GM19468 (cell line): ENCODE measurements around the gene EFNA3.

Experiments used
- ATAC-seq: cut with Tn5 transposase; IDR thresholded peaks from one replicate; pipeline ENCODE4 v1.9.1; 2021; ENCODE audit warnings: mild to moderate bottlenecking, moderate library complexity, moderate number of reproducible peaks; ENCODE audit not compliant: unreplicated experiment; ENCODE audit errors: extremely low read depth

The EFNA3 gene

DNA sequence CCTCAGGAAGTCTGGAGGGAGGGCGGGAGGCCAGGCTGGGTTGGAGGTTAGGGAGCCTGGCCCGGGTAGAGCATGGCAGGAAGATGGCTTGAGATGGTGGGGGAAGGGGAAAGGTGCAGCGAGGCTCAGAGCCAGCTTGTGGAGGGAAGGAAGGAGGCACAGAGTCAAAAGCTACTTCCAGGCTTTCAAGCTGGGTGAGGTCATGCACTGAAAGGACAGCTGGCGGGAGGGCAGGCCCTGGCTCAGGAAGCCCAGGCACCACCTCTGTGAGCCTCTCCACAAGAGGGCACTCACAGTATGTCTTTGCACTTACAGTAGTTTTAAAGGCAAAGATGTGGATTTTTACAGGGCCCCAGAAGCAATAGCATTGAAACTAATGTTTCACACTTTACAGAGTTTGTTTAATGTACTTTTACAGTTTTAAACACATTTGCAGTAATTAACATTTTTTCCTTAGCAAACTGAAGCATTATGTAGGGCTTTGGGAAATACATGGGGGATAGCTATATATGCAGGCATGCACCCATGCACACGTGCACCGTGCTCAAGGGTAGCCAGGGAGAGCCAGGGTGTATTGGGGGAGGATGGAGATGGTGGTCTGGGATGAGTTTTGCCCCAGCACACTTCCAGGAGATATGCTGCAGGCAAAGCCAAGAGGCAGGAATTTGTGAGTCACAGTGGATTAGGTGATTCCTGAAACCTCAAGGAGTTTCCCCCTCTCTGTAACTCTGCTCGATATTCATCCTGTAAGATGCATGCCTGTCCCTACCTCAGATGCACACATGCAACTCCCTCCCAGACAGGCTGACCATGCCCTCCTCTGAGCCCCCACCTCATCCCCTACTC, 33.6 kb upstream of the EFNA3 start:
- no peak for ATAC-seq

- no peak for ATAC-seq
Measured at GRCh38 chr1:155048449-155049334, 29.9 kb upstream of the EFNA3 start.

GRCh38 chr1:155049651-155050559, 28.7 kb upstream of the EFNA3 start:
- ATAC-seq, result no peak

DNA sequence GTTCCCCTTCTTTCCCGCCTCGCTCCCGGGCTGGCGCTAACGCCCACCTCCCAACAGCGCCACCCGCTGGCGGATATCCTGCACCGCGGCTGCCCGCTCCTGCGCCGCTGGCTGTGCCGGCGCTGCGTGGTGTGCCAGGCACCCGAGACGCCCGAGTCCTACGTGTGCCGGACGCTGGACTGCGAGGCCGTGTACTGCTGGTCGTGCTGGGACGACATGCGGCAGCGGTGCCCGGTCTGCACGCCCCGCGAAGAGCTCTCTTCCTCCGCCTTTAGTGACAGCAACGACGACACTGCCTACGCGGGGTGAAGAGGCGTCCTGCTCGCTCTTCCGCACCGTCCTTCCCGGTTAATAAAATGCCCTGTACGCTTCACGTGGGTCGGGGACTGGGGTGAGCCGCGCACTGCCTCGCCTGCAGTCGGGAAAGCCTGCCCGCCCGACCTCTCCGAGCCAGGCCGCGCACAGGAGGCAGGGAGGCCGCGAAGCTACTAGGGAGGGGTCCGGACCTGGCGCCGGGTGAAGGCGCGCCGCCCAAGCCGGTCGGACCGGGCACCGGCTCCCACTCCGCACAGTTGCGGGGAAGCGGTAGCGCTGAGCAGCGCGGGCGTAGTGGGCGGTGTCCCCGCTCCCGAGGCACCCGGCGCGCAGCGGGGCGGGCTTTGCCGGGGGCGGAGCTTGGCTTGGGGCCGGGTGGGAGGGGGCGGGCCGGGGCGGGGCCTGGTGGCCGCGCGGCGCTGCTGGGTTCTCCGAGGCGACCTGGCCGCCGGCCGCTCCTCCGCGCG, 27.9 kb upstream of the EFNA3 start, which contains the start of gene ADAM15:
Gene ADAM15 (plus strand): TSS at position 757 of the 782 bp plus-strand sequence. CDS start 71 bp downstream, outside the sequence.
- ATAC-seq, result peak; percentile 25

DNA sequence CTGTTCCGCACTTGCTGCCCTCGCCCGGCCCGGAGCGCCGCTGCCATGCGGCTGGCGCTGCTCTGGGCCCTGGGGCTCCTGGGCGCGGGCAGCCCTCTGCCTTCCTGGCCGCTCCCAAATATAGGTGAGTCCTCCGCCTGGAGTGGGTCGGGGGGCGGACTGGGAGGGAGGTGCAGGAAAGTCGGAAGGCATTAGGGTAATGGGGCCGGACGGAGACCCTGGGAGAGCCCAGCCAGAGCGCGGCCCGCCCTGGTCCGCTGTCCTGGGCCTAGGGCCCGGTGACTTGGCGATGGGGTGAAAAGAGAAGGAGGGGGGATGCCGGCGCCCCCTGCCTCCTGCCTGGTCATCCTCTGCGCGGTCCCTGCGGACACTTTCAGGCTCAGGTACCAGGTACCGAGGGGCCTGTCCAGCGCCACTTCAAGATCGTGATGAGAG, 27.3 kb upstream of the EFNA3 start:
- ATAC-seq, result no peak

DNA sequence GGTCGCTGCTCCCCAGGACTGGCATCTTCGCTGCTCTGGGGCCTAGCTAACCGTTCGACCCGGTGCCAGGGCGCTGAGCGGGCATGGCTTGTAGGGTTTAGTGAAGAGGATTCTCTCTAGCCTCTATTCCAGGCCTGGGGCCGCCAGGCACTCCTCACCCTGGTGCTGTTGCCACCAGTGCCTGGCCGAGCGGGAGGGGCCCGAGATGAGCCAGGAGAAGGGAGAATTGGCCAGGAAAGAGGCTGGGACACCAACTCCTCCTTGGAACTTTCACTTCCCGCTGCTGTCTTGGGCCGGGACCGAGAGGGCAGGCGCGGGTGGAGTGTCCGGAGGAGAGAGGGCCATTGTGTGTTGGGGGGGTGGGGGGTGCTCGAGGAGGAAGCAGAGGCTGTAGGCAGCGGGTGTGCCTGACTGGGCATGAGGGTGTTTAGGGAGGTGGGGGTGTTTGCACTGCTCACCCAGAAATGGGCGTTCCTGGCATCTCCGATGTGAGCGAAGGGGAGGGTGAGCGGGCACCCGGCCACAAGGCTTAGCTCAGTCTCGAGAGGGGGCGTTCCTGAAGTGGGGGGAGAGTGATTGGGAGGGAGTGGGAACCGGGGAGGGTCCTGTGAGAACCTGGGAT, 26.7 kb upstream of the EFNA3 start:
- no peak for ATAC-seq

GRCh38 chr1:155052439-155053395, 25.9 kb upstream of the EFNA3 start:
- ATAC-seq, result no peak

DNA sequence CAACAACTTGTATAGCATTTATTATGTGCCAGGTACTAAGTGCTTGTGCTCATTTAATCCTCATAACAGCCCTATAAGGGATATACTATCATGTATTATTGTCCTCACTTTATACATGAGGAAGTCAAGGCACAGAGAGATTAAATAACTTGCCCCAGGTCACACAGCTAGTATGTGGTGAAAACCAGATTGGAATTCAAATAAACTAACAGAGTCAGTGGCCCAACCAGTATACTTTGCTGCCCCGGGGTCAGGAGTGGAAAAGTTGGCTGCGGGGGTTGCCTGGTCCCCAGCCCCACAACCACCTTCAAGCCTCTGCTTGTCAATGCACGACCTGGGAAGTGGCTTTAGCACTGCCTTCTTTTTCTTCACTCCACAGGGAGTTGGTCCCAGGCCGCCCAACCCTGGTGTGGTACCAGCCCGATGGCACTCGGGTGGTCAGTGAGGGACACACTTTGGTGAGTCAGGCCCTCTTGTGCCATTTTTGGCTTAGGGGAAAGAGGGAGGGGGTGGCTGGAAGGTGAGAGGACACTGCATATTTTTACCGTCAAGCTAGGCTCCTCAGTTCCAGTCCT, 25.0 kb upstream of the EFNA3 start:
- ATAC-seq, result no peak

GRCh38 chr1:155057104-155057503, 21.5 kb upstream of the EFNA3 start:
- no peak for ATAC-seq

DNA sequence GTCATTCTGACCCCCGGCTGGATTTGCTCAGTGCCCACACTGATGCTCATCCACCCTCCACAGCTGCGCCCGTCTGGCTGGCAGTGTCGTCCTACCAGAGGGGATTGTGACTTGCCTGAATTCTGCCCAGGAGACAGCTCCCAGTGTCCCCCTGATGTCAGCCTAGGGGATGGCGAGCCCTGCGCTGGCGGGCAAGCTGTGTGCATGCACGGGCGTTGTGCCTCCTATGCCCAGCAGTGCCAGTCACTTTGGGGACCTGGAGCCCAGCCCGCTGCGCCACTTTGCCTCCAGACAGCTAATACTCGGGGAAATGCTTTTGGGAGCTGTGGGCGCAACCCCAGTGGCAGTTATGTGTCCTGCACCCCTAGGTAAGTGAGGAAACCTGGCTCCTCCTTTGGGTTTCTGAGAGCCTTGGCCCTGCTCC, 20.8 kb upstream of the EFNA3 start:
- ATAC-seq, result no peak

- no peak for ATAC-seq
Measured at GRCh38 chr1:155060736-155061135, 17.9 kb upstream of the EFNA3 start.

GRCh38 chr1:155061381-155062150, 17.1 kb upstream of the EFNA3 start:
- no peak for ATAC-seq

DNA sequence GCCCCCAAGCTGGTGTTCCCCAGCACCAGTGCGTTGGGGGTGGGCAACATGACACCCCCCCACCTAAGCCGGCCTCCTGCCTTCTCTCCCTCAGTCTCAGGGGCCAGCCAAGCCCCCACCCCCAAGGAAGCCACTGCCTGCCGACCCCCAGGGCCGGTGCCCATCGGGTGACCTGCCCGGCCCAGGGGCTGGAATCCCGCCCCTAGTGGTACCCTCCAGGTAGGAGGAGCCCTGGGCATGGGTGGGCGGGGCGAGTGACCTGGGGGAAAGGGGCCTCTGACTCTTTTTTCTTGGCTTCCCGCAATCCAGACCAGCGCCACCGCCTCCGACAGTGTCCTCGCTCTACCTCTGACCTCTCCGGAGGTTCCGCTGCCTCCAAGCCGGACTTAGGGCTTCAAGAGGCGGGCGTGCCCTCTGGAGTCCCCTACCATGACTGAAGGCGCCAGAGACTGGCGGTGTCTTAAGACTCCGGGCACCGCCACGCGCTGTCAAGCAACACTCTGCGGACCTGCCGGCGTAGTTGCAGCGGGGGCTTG, 16.4 kb upstream of the EFNA3 start:
- no peak for ATAC-seq

DNA sequence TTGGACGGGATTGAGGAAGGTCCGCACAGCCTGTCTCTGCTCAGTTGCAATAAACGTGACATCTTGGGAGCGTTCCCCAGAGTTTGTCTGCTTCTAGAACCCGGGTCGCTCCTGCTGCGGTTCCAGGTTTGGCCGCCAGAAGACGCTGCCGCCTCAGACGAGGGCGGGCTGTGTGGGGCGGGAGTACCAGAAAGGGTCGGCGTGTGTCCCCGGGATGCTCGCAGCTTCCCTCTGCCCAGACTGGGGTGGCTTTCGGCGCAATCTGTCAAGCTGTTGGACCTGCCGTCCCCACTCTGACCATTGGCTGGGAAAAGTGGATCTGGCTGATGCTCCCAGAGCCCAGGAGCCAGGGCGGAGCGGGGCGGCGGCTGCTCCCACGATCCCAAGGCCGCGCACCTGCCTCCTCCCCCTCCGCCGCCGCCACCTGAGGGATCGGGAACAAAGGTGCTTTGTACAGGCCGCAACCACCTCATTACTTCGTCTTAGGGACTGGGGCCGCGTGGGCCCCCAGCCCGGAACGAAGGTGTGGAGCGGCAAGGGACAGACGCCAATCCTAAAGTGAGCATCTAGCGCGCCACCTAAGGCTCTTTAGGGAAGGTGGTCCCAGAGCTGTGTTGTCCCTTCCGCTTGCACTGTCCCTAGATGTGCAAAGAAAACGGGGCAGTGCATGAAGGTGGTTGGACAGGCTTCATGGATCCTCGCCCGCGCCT, 15.8 kb upstream of the EFNA3 start:
- no peak for ATAC-seq

DNA sequence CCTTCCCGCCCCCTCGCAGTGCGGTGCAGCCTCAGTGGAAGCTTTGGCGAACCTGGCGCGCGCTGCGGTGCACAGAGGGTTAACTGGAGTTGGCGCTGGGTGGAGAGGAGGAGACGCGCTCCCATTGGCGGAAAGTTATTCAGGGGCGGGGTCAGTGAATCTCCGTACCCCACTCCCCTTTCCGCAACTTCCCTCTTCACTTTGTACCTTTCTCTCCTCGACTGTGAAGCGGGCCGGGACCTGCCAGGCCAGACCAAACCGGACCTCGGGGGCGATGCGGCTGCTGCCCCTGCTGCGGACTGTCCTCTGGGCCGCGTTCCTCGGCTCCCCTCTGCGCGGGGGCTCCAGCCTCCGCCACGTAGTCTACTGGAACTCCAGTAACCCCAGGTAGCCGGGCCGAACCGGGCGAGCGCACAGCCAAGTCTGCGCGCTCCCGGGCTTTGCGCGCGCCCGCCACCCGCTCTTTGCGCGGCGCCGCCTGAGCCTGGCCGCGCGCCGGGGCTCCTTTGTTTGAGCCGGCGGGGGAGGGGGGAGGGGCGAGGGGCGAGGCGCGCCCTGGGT, 15.0 kb upstream of the EFNA3 start, which contains the start of gene EFNA4:
Gene EFNA4 (plus strand): TSS at position 191 of the 561 bp plus-strand sequence. CDS start 84 bp downstream, at position 275.
- peak; percentile 24 for ATAC-seq
